ENCODE results near the gene FAM228A.

FAM228A gene

DNA sequence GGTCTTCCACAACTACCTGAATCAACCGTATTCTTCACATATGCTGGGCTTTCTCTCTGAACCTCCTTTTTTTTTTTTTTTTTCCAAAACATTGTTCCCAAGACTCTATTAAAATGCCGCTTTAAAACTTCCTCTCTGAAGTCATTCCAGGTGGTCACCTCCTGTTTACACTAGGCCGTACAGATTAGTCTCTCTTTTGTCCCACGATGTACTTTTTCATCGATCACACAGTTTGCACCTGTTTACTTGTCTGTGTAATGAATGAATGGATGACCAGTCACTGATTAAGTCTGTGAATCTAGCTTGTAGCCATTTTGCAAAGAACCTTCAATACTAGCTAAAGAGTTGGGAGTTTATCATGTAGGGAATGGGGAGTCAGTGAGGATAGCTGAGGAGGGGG, 16.7 kb upstream of the FAM228A start:
- Histone ChIP-seq H3K36me3 (ENCODE audit: insufficient read depth, low read length) (no peaks in the 10 kb centered on the region), H3K9me3 (ENCODE audit: insufficient read depth, low read depth, low read length) (no peaks in the 10 kb centered on the region), H3K9me2 (replicated peaks; ENCODE audit: low read depth, low read length) (no peaks in the 10 kb centered on the region), H2AFZ (ENCODE audit: low read length) (no peak overlapping the region), H4K20me1 (ENCODE audit: insufficient read depth, low read length, poor library complexity, severe bottlenecking) (no peaks in the 10 kb centered on the region), H3K4me2 (ENCODE audit: low read depth, low read length, poor library complexity, severe bottlenecking) (no peak overlapping the region), H3K4me3 (ENCODE audit: low read length, poor library complexity, severe bottlenecking) (no peak overlapping the region), H3F3A (ENCODE audit: low read depth) (no peaks in the 10 kb centered on the region), H3K27me3 (ENCODE audit: insufficient read depth, low read length, poor library complexity, severe bottlenecking) (no peaks in the 10 kb centered on the region), H3K79me2 (ENCODE audit: insufficient read depth, low read length) (no peaks in the 10 kb centered on the region), H3K9ac (ENCODE audit: low read depth, low read length, poor library complexity, severe bottlenecking) (no peak overlapping the region), H3K4me1 (ENCODE audit: insufficient read depth, low read length, poor library complexity, severe bottlenecking) (no peaks in the 10 kb centered on the region)
- TF ChIP-seq EZH2phosphoT487 (IDR thresholded peaks at IDR 0.05; ENCODE audit: borderline replicate concordance) = no peak
- TF ChIP-seq, protein P1, sequence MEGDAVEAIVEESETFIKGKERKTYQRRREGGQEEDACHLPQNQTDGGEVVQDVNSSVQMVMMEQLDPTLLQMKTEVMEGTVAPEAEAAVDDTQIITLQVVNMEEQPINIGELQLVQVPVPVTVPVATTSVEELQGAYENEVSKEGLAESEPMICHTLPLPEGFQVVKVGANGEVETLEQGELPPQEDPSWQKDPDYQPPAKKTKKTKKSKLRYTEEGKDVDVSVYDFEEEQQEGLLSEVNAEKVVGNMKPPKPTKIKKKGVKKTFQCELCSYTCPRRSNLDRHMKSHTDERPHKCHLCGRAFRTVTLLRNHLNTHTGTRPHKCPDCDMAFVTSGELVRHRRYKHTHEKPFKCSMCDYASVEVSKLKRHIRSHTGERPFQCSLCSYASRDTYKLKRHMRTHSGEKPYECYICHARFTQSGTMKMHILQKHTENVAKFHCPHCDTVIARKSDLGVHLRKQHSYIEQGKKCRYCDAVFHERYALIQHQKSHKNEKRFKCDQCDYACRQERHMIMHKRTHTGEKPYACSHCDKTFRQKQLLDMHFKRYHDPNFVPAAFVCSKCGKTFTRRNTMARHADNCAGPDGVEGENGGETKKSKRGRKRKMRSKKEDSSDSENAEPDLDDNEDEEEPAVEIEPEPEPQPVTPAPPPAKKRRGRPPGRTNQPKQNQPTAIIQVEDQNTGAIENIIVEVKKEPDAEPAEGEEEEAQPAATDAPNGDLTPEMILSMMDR (conservative IDR thresholded peaks at IDR 0.05; ENCODE audit: low read length) = no peak

DNA sequence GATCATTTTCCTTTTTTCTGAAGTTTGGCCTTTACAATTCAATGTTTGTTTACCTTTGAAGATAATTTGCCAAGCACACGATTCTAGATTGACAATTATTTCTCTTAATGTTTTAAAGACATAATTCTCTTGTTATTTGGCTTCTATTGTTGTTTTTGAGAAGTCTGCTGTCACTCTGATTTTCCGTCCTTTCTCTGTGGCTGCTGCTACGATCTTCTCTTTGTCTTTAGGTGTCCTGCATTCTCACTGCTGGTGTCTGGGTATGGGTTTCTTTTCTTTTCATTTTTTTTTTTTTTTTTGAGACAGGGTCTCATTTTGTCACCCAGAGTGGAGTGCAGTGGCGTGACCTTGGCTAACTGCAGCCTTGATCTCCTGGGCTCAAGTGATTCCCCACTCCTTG, 15.1 kb upstream of the FAM228A start:
- Histone ChIP-seq H3K9ac (ENCODE audit: low read depth, low read length, poor library complexity, severe bottlenecking) (no peak overlapping the region), H3K4me3 (ENCODE audit: low read length, poor library complexity, severe bottlenecking) (no peak overlapping the region), H3K4me1 (ENCODE audit: insufficient read depth, low read length, poor library complexity, severe bottlenecking) (no peaks in the 10 kb centered on the region), H4K20me1 (ENCODE audit: insufficient read depth, low read length, poor library complexity, severe bottlenecking) (no peaks in the 10 kb centered on the region), H3K79me2 (ENCODE audit: insufficient read depth, low read length) (no peaks in the 10 kb centered on the region), H3K9me3 (ENCODE audit: insufficient read depth, low read depth, low read length) (no peaks in the 10 kb centered on the region), H3K36me3 (ENCODE audit: insufficient read depth, low read length) (no peaks in the 10 kb centered on the region), H3K9me2 (replicated peaks; ENCODE audit: low read depth, low read length) (no peaks in the 10 kb centered on the region), H3K27me3 (ENCODE audit: insufficient read depth, low read length, poor library complexity, severe bottlenecking) (no peaks in the 10 kb centered on the region), H3F3A (ENCODE audit: low read depth) (no peaks in the 10 kb centered on the region), H2AFZ (ENCODE audit: low read length) (no peak overlapping the region), H3K4me2 (ENCODE audit: low read depth, low read length, poor library complexity, severe bottlenecking) (no peak overlapping the region)
- TF ChIP-seq, protein P1 (conservative IDR thresholded peaks at IDR 0.05; ENCODE audit: low read length) = no peak
- TF ChIP-seq EZH2phosphoT487 (IDR thresholded peaks at IDR 0.05; ENCODE audit: borderline replicate concordance) = no peak

DNA sequence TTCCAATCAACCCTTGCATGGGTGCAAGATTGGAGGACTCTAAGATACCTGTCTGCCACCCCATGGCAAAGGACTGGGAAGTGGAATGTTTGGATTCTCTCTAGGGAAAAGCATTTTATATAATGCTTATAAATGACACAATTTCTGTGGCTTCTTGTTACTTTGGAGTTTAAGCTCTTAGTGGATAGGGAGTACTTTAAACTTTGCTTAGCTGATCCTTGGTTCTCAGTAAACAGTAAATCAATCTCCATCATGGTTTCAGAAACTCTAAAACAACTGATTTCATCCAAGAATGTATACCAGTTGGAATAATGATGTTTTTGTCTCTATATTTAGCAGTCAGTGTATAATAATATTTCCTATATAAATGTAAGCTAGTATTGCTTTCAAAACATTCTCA, 14.1 kb upstream of the FAM228A start:
- Histone ChIP-seq H3F3A (ENCODE audit: low read depth) (no peaks in the 10 kb centered on the region), H4K20me1 (ENCODE audit: insufficient read depth, low read length, poor library complexity, severe bottlenecking) (no peaks in the 10 kb centered on the region), H2AFZ (ENCODE audit: low read length) (no peak overlapping the region), H3K27me3 (ENCODE audit: insufficient read depth, low read length, poor library complexity, severe bottlenecking) (no peaks in the 10 kb centered on the region), H3K9me3 (ENCODE audit: insufficient read depth, low read depth, low read length) (no peaks in the 10 kb centered on the region), H3K9ac (ENCODE audit: low read depth, low read length, poor library complexity, severe bottlenecking) (no peak overlapping the region), H3K79me2 (ENCODE audit: insufficient read depth, low read length) (no peaks in the 10 kb centered on the region), H3K9me2 (replicated peaks; ENCODE audit: low read depth, low read length) (no peaks in the 10 kb centered on the region), H3K4me3 (ENCODE audit: low read length, poor library complexity, severe bottlenecking) (no peak overlapping the region), H3K4me2 (ENCODE audit: low read depth, low read length, poor library complexity, severe bottlenecking) (no peak overlapping the region), H3K36me3 (ENCODE audit: insufficient read depth, low read length) (no peaks in the 10 kb centered on the region), H3K4me1 (ENCODE audit: insufficient read depth, low read length, poor library complexity, severe bottlenecking) (no peaks in the 10 kb centered on the region)
- no peak for TF ChIP-seq EZH2phosphoT487 (IDR thresholded peaks at IDR 0.05; ENCODE audit: borderline replicate concordance)
- TF ChIP-seq, protein P1 (conservative IDR thresholded peaks at IDR 0.05; ENCODE audit: low read length) = no peak

Measured in Loucy (cell line).